ENCODE measurements around the gene OR1I1.

DNA sequence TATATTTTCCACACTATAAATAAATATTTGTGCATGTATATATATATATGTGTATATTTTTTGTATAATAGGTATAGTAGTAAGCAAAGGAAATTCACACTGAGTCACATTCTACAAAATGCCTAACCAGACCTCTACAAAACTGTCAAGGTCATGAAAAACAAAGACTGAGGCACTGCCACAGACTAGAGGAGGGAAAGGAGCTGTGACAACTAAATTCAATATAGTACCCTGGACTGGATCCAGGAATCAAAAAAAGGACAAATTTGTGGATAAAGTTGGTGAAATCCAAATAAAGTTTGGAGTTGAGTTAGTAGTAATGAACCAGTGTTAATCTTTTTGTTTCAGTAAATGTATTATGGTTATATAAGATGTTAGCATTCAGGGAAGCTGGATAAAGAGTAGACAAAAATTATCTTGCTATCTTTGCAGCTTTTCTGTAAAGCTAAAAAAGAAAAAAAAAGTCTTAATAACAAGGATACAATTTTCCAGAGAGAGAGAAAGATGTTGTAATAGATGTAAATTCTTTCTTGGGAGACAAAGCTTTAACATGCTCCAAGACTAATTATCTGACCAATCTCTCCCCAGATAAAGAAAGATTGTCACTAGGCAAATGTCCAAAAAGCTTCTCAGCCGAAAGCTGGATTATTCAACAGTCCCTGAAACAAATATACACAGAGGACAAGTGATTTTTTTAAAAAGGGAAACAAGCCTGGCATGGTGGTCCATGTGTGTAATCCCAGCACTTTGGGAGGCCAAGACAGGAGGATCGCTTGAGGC is 44.3 kb downstream of the OR1I1 start:
- TF ChIP-seq, protein P1, sequence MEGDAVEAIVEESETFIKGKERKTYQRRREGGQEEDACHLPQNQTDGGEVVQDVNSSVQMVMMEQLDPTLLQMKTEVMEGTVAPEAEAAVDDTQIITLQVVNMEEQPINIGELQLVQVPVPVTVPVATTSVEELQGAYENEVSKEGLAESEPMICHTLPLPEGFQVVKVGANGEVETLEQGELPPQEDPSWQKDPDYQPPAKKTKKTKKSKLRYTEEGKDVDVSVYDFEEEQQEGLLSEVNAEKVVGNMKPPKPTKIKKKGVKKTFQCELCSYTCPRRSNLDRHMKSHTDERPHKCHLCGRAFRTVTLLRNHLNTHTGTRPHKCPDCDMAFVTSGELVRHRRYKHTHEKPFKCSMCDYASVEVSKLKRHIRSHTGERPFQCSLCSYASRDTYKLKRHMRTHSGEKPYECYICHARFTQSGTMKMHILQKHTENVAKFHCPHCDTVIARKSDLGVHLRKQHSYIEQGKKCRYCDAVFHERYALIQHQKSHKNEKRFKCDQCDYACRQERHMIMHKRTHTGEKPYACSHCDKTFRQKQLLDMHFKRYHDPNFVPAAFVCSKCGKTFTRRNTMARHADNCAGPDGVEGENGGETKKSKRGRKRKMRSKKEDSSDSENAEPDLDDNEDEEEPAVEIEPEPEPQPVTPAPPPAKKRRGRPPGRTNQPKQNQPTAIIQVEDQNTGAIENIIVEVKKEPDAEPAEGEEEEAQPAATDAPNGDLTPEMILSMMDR (IDR thresholded peaks at IDR 0.05) = no peak
- TF ChIP-seq POLR2A (IDR thresholded peaks at IDR 0.05) = no peak

Data from testis (tissue), 2 donors.